ENCODE results near the gene DOCK9. TPM values are rescaled to one million over a fixed set of nuclear protein-coding genes. Genes with fewer than 3 reads are reported as not detected.
A peak's percentile ranks its signal among the peaks of the same experiment; 100 is the strongest.

Gene DOCK9
- total RNA-seq, 6 donors from 2014 or later = 155 to 284 (median 170) TPM

DNA sequence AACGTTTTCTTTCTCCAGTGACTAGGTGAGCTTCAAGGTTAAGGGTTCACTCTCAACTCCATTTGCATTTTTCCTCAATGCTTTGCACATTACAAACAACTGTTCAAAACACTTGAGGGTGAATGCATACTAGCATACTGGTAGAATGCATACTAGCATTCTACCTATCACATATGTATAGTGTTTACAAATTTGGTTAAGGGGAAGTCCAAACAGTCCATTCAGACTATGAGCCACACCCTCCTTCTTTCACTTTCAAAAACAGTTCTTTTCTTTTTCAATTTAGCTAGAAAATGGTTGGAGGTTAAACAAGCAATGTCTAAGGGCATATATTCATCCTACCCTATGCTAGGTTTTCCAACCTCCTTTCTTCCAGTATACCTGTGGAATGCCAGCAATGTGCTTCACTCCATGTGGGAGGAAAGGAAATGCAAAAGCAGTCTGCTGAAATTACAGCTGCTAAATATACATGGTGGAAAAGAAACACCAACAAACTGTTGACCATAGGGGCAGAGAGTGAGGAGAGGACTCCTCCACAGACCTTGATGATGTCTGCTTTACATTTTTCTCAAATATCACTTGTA is 102.6 kb downstream of the DOCK9 start:
- WGBS, 2 donors = 85 to 91% methylated on average over 1 of the region's 1 CpG
- no peak overlapping the region for H3K27ac ChIP-seq
- no peak for TF ChIP-seq EP300 (IDR thresholded peaks at IDR 0.05)
- no peak for TF ChIP-seq POLR2A (IDR thresholded peaks at IDR 0.05)
- no peak for TF ChIP-seq POLR2AphosphoS5 (IDR thresholded peaks at IDR 0.05)
- TF ChIP-seq, protein P1, sequence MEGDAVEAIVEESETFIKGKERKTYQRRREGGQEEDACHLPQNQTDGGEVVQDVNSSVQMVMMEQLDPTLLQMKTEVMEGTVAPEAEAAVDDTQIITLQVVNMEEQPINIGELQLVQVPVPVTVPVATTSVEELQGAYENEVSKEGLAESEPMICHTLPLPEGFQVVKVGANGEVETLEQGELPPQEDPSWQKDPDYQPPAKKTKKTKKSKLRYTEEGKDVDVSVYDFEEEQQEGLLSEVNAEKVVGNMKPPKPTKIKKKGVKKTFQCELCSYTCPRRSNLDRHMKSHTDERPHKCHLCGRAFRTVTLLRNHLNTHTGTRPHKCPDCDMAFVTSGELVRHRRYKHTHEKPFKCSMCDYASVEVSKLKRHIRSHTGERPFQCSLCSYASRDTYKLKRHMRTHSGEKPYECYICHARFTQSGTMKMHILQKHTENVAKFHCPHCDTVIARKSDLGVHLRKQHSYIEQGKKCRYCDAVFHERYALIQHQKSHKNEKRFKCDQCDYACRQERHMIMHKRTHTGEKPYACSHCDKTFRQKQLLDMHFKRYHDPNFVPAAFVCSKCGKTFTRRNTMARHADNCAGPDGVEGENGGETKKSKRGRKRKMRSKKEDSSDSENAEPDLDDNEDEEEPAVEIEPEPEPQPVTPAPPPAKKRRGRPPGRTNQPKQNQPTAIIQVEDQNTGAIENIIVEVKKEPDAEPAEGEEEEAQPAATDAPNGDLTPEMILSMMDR (IDR thresholded peaks at IDR 0.05) = no peak
- peaks cover 0 to 6% (median 3%) of the 10 kb centered on the region in 4 donors for H3K9me3 ChIP-seq
- ATAC-seq (ENCODE audit: low FRiP score in 2 of 2) = no peak
- H3K27me3 ChIP-seq = no peaks in the 10 kb centered on the region
- H3K4me3 ChIP-seq = no peak overlapping the region
- no peaks in the 10 kb centered on the region for H3K4me1 ChIP-seq
- peaks cover 7 to 90% (median 55%) of the 10 kb centered on the region in 4 donors for H3K36me3 ChIP-seq
- DNase-seq = no peak

- peaks cover 0 to 6% (median 3%) of the 10 kb centered on the region in 4 donors for H3K9me3 ChIP-seq
- no peak overlapping the region for H3K27ac ChIP-seq
- 94 to 98% methylated on average over 2 of the region's 2 CpGs for WGBS, 2 donors
- peaks cover 7 to 77% (median 43%) of the 10 kb centered on the region in 4 donors for H3K36me3 ChIP-seq
- ATAC-seq (ENCODE audit: low FRiP score in 2 of 2) (no peak), DNase-seq (no peak)
- no peaks in the 10 kb centered on the region for H3K27me3 ChIP-seq
- no peaks in the 10 kb centered on the region for H3K4me1 ChIP-seq
- TF ChIP-seq, protein P1 (IDR thresholded peaks at IDR 0.05) = no peak
- TF ChIP-seq POLR2AphosphoS5 (IDR thresholded peaks at IDR 0.05) = no peak
- TF ChIP-seq POLR2A (IDR thresholded peaks at IDR 0.05) = no peak
- TF ChIP-seq EP300 (IDR thresholded peaks at IDR 0.05) = no peak
- H3K4me3 ChIP-seq = no peak overlapping the region
These were observed 103.9 kb downstream of the DOCK9 start for GRCh38 chr13:98874029-98874397.

DNA sequence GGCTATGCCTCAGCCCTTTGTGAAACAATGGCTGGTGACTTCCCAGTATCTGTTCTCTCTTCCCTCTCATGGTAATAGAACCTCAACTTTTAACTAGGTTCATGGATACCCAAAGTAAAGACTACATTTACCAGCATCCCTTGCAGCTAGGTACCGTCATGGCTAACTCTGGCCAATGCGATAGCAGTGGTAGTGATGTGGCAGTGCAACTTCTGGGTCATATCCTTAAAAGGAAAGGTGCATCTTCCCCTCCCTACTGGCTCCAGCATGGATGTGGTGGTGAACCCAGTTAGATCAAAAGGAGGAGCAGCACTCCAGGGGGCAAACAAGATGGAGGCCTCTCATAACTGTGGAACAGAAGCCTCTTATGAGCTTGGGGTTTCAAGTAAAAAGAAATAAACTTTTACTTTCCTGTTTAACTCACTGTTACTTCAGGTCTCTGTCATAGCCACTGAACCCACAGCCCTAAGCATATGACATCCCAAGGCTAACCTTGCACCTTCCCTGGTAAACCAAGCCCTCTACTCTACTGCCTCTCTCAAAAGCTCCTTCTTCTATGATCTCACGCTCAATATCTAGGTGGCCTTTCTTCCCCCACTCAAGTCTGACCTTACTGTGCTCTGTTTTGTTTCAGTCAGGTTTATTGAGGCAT is 104.4 kb downstream of the DOCK9 start:
- ATAC-seq (ENCODE audit: low FRiP score in 2 of 2) (no peak), DNase-seq (no peak)
- WGBS, 2 donors = 98% methylated on average over 3 of the region's 3 CpGs
- H3K9me3 ChIP-seq = peaks cover 0 to 6% (median 3%) of the 10 kb centered on the region in 4 donors
- TF ChIP-seq, protein P1 (IDR thresholded peaks at IDR 0.05) = no peak
- no peak for TF ChIP-seq EP300 (IDR thresholded peaks at IDR 0.05)
- no peak for TF ChIP-seq POLR2AphosphoS5 (IDR thresholded peaks at IDR 0.05)
- no peak for TF ChIP-seq POLR2A (IDR thresholded peaks at IDR 0.05)
- peaks cover 7 to 77% (median 40%) of the 10 kb centered on the region in 4 donors for H3K36me3 ChIP-seq
- no peaks in the 10 kb centered on the region for H3K27me3 ChIP-seq
- H3K27ac ChIP-seq = no peak overlapping the region
- H3K4me3 ChIP-seq = no peak overlapping the region
- H3K4me1 ChIP-seq = no peaks in the 10 kb centered on the region

GRCh38 chr13:98871727-98872126 is 106.1 kb downstream of the DOCK9 start:
- DNase-seq (no peak), ATAC-seq (ENCODE audit: low FRiP score in 2 of 2) (peak in 1 of 2 donors; percentile 6)
- H3K36me3 ChIP-seq = peaks cover 9 to 77% (median 42%) of the 10 kb centered on the region in 4 donors
- no peak overlapping the region for H3K27ac ChIP-seq
- WGBS, 2 donors = 80 to 89% methylated on average over 8 to 11 of the region's 13 CpGs
- TF ChIP-seq POLR2AphosphoS5 (IDR thresholded peaks at IDR 0.05) = no peak
- TF ChIP-seq POLR2A (IDR thresholded peaks at IDR 0.05) = no peak
- TF ChIP-seq, protein P1 (IDR thresholded peaks at IDR 0.05) = no peak
- TF ChIP-seq EP300 (IDR thresholded peaks at IDR 0.05) = no peak
- no peaks in the 10 kb centered on the region for H3K27me3 ChIP-seq
- peaks cover 0 to 6% (median 3%) of the 10 kb centered on the region in 4 donors for H3K9me3 ChIP-seq
- no peaks in the 10 kb centered on the region for H3K4me1 ChIP-seq
- H3K4me3 ChIP-seq = no peak overlapping the region

Data from upper lobe of left lung (tissue), 6 donors.